ENCODE results near the gene GAN.

GAN gene

GRCh38 chr16:81365731-81366130, 51.0 kb downstream of the GAN start:
- no peak overlapping the region for H3K4me2 ChIP-seq (ENCODE audit: low read length)
- no peaks in the 10 kb centered on the region for H3K27me3 ChIP-seq (ENCODE audit: control insufficient read depth, insufficient read depth, low read length)
- peaks cover 27% of the 10 kb centered on the region for H3K36me3 ChIP-seq (ENCODE audit: insufficient read depth, low read length)
- H3K9ac ChIP-seq (ENCODE audit: low read depth, low read length): no peak overlapping the region
- no peak overlapping the region for H3K4me3 ChIP-seq (ENCODE audit: low read length)
- no peaks in the 10 kb centered on the region for H3K4me1 ChIP-seq (ENCODE audit: control insufficient read depth, insufficient read depth, low read length)
- no peaks in the 10 kb centered on the region for H3K9me3 ChIP-seq (replicated peaks; ENCODE audit: low read length)

DNA sequence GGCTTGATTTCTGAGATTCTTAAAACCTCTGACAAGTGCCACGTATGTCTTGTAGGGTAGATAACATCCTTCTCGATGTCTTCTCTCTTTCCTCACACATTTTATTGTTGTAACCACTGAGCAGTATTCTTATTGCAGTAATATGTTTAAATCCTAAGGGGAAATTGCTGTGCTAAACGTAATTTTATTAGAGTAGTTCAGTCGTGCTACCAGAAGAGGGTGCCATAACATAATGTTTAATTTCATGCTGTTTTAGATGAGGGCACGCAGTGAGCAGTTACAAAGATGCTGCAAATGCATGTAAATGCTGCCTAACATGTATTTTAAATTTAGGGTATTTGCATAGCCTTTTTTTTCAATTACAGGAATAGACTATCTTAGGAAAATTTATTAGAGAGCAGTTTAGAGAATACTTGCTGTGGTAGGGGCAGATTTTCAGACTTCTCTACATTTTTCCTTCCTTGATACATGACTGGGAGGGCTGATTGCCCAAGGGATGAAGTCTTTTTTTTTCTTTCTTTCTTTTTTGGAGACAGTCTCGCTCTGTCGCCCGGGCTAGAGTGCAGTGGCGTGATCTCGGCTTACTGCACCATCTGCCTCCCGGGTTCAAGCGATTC, 51.7 kb downstream of the GAN start:
- Histone ChIP-seq H3K9me3 (replicated peaks; ENCODE audit: low read length) (no peaks in the 10 kb centered on the region), H3K4me2 (ENCODE audit: low read length) (no peak overlapping the region), H3K4me3 (ENCODE audit: low read length) (no peak overlapping the region), H3K9ac (ENCODE audit: low read depth, low read length) (no peak overlapping the region), H3K4me1 (ENCODE audit: control insufficient read depth, insufficient read depth, low read length) (no peaks in the 10 kb centered on the region), H3K36me3 (ENCODE audit: insufficient read depth, low read length) (peaks cover 27% of the 10 kb centered on the region), H3K27me3 (ENCODE audit: control insufficient read depth, insufficient read depth, low read length) (no peaks in the 10 kb centered on the region)

DNA sequence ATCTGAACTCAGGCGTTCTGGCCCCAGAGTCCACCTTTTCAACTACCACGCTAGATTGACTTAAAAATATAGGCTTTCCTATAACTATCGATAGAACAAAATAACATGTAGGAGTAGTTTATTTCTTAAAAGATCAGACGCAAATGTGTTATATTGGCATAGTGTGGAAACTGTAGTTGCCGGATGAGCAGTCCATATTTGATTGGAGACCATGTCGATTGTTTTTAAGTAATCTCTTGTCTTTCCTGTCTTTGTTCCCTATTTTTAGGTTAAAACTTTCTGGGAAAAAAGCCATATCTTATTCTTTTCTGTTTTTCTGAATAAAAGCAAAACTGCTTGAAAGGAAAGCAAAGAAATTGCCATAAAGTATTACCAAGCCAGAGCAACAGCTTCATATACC, 53.1 kb downstream of the GAN start:
- peaks cover 28% of the 10 kb centered on the region for H3K36me3 ChIP-seq (ENCODE audit: insufficient read depth, low read length)
- no peaks in the 10 kb centered on the region for H3K4me1 ChIP-seq (ENCODE audit: control insufficient read depth, insufficient read depth, low read length)
- H3K4me2 ChIP-seq (ENCODE audit: low read length): no peak overlapping the region
- no peak overlapping the region for H3K9ac ChIP-seq (ENCODE audit: low read depth, low read length)
- no peaks in the 10 kb centered on the region for H3K9me3 ChIP-seq (replicated peaks; ENCODE audit: low read length)
- no peak overlapping the region for H3K4me3 ChIP-seq (ENCODE audit: low read length)
- H3K27me3 ChIP-seq (ENCODE audit: control insufficient read depth, insufficient read depth, low read length): no peaks in the 10 kb centered on the region

DNA sequence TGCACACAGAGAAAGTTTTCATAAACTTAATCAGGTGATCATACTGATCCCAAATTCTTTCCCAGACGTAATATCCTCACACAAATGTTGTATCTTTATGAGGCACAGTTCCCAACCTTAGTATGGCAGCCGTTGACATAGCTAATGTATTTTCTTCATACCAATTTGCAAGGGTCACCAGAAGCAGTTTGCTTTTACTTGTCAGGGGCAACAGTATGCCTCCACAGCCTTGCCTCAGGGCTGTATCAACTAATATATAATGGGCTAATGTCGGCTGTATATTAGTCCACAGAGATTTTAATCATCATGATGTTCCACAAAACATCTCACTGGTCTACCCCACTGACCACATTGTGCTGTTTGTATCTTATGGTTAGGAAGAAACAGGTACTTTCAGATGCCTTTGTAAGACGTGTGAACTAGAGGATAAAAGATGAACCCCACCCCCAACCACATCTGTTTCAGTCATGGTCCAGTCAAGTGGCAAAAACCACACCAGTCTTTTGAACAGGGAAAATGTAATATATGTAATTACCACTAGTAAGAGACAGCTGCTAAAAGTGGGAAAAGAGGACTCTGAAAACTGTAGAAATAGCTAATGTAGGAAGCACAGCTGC, 55.2 kb downstream of the GAN start:
- H3K36me3 ChIP-seq (ENCODE audit: insufficient read depth, low read length): peaks cover 20% of the 10 kb centered on the region
- no peaks in the 10 kb centered on the region for H3K9me3 ChIP-seq (replicated peaks; ENCODE audit: low read length)
- no peaks in the 10 kb centered on the region for H3K4me1 ChIP-seq (ENCODE audit: control insufficient read depth, insufficient read depth, low read length)
- H3K4me3 ChIP-seq (ENCODE audit: low read length): no peak overlapping the region
- no peak overlapping the region for H3K4me2 ChIP-seq (ENCODE audit: low read length)
- H3K9ac ChIP-seq (ENCODE audit: low read depth, low read length): no peak overlapping the region
- H3K27me3 ChIP-seq (ENCODE audit: control insufficient read depth, insufficient read depth, low read length): no peaks in the 10 kb centered on the region

- H3K4me3 ChIP-seq (ENCODE audit: low read length): no peak overlapping the region
- no peak overlapping the region for H3K9ac ChIP-seq (ENCODE audit: low read depth, low read length)
- H3K27me3 ChIP-seq (ENCODE audit: control insufficient read depth, insufficient read depth, low read length): no peaks in the 10 kb centered on the region
- H3K36me3 ChIP-seq (ENCODE audit: insufficient read depth, low read length): peaks cover 15% of the 10 kb centered on the region
- H3K9me3 ChIP-seq (replicated peaks; ENCODE audit: low read length): no peaks in the 10 kb centered on the region
- no peaks in the 10 kb centered on the region for H3K4me1 ChIP-seq (ENCODE audit: control insufficient read depth, insufficient read depth, low read length)
- no peak overlapping the region for H3K4me2 ChIP-seq (ENCODE audit: low read length)
These were observed 56.3 kb downstream of the GAN start for GRCh38 chr16:81371106-81371505.

DNA sequence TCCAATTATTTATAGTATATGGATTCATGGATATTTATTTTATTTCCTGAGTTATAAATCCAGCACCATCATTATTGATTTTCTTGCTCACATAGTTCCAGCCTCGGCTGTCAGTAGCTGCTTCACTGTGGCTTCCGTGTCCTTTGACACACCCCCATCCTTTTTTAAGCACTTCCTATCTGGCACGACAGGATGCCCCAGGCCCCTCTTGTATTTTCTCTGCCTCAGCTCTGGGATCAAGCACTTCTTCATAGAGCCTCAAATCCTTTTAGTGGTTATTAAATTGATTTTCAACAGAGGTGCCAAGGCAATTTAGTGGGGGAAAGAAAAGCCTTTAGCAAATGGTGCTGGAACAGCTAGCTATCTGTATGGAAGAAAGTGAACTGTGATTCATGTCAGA, 59.8 kb downstream of the GAN start:
- Histone ChIP-seq H3K9me3 (replicated peaks; ENCODE audit: low read length) (no peaks in the 10 kb centered on the region), H3K27me3 (ENCODE audit: control insufficient read depth, insufficient read depth, low read length) (no peaks in the 10 kb centered on the region), H3K9ac (ENCODE audit: low read depth, low read length) (no peak overlapping the region), H3K4me2 (ENCODE audit: low read length) (no peak overlapping the region), H3K4me1 (ENCODE audit: control insufficient read depth, insufficient read depth, low read length) (no peaks in the 10 kb centered on the region), H3K36me3 (ENCODE audit: insufficient read depth, low read length) (peaks cover 19% of the 10 kb centered on the region), H3K4me3 (ENCODE audit: low read length) (no peak overlapping the region)

GRCh38 chr16:81376880-81377279, 62.1 kb downstream of the GAN start:
- no peak overlapping the region for H3K4me2 ChIP-seq (ENCODE audit: low read length)
- no peaks in the 10 kb centered on the region for H3K27me3 ChIP-seq (ENCODE audit: control insufficient read depth, insufficient read depth, low read length)
- no peaks in the 10 kb centered on the region for H3K4me1 ChIP-seq (ENCODE audit: control insufficient read depth, insufficient read depth, low read length)
- H3K4me3 ChIP-seq (ENCODE audit: low read length): no peak overlapping the region
- no peak overlapping the region for H3K9ac ChIP-seq (ENCODE audit: low read depth, low read length)
- H3K36me3 ChIP-seq (ENCODE audit: insufficient read depth, low read length): peaks cover 19% of the 10 kb centered on the region
- H3K9me3 ChIP-seq (replicated peaks; ENCODE audit: low read length): no peaks in the 10 kb centered on the region

DNA sequence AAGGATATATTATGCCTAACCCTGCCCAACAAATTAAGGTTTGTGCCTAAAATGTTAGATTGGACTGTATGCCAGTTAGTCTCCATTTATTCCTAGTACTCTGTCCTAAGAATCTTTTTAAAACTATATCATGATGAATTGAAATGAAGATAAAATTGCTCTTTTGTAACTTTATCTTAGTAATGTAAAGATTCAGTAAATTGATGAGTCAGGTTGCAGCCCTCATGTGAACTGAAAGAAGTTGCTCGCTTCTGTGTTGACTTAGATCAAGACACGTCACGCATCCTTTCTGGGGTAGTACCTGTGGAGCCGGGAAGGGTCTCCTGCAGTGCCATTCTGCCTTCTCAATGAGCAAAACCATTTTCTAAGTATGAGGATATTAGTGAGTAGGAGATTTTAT, 63.3 kb downstream of the GAN start:
- Histone ChIP-seq H3K36me3 (ENCODE audit: insufficient read depth, low read length) (peaks cover 15% of the 10 kb centered on the region), H3K9me3 (replicated peaks; ENCODE audit: low read length) (no peaks in the 10 kb centered on the region), H3K4me3 (ENCODE audit: low read length) (no peak overlapping the region), H3K27me3 (ENCODE audit: control insufficient read depth, insufficient read depth, low read length) (no peaks in the 10 kb centered on the region), H3K4me1 (ENCODE audit: control insufficient read depth, insufficient read depth, low read length) (no peaks in the 10 kb centered on the region), H3K9ac (ENCODE audit: low read depth, low read length) (no peak overlapping the region), H3K4me2 (ENCODE audit: low read length) (no peak overlapping the region)

DNA sequence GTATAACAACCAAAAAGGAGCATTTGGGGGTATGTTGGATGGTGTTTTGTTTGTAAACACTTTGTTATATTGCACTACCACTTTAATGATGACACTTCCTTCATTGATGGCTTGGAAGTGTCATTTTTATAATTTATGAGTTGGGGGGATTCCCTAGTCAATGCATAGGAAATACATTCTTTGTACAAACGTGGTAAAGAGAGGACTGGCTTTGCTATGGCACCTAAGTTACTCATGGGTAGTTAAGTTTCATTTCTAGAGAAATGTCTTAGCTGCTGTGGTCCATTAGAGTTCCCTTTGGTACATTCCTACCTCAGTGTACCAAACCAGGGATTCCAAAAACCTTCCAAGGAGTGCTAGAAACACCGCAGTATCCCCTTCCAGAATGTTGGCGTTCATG, 66.2 kb downstream of the GAN start:
- Histone ChIP-seq H3K36me3 (ENCODE audit: insufficient read depth, low read length) (peaks cover 15% of the 10 kb centered on the region), H3K9me3 (replicated peaks; ENCODE audit: low read length) (no peaks in the 10 kb centered on the region), H3K9ac (ENCODE audit: low read depth, low read length) (no peak overlapping the region), H3K4me2 (ENCODE audit: low read length) (no peak overlapping the region), H3K4me3 (ENCODE audit: low read length) (no peak overlapping the region), H3K27me3 (ENCODE audit: control insufficient read depth, insufficient read depth, low read length) (no peaks in the 10 kb centered on the region), H3K4me1 (ENCODE audit: control insufficient read depth, insufficient read depth, low read length) (no peaks in the 10 kb centered on the region)

GRCh38 chr16:81384006-81384405, 69.2 kb downstream of the GAN start:
- H3K27me3 ChIP-seq (ENCODE audit: control insufficient read depth, insufficient read depth, low read length): no peaks in the 10 kb centered on the region
- no peaks in the 10 kb centered on the region for H3K4me1 ChIP-seq (ENCODE audit: control insufficient read depth, insufficient read depth, low read length)
- no peaks in the 10 kb centered on the region for H3K9me3 ChIP-seq (replicated peaks; ENCODE audit: low read length)
- peaks cover 3% of the 10 kb centered on the region for H3K36me3 ChIP-seq (ENCODE audit: insufficient read depth, low read length)
- H3K9ac ChIP-seq (ENCODE audit: low read depth, low read length): no peak overlapping the region
- no peak overlapping the region for H3K4me3 ChIP-seq (ENCODE audit: low read length)
- H3K4me2 ChIP-seq (ENCODE audit: low read length): no peak overlapping the region

DNA sequence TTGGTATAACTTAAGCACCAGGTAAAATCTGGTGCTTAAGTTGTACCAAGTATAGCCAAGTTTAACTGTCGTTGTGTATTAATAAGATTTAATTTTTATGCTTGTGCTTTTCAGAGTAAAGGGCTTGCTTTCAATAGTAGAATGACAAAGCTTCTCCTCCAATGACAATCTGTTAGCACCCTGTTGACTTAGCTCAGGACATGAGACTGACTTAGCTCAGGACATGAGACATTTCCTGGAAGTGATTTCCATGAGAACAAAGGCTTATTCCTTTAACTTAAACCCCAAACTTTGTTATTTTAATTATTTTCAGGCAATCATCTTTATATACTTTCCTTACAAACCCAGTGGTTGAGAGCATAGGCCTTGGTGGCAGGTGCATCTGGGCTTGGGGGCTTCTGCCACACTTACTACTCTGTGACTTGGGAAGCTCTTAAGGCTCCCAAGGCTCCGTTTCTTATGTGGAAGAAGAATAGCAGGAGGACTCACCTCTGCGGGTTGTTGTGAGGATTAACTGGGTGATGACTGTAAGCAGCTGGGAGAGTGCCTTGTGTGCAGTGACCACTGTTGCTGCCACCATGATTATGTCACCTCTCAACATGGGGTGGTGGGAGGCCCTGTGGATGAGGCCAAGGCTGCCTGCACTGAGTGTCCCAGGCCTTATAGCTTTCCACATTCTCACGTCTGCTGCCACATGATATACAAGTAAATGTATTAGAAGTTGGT, 70.4 kb downstream of the GAN start:
- Histone ChIP-seq H3K4me3 (ENCODE audit: low read length) (no peak overlapping the region), H3K4me2 (ENCODE audit: low read length) (no peak overlapping the region), H3K4me1 (ENCODE audit: control insufficient read depth, insufficient read depth, low read length) (no peaks in the 10 kb centered on the region), H3K36me3 (ENCODE audit: insufficient read depth, low read length) (peaks cover 3% of the 10 kb centered on the region), H3K9me3 (replicated peaks; ENCODE audit: low read length) (no peaks in the 10 kb centered on the region), H3K9ac (ENCODE audit: low read depth, low read length) (no peak overlapping the region), H3K27me3 (ENCODE audit: control insufficient read depth, insufficient read depth, low read length) (no peaks in the 10 kb centered on the region)

GRCh38 chr16:81388357-81388756, 73.6 kb downstream of the GAN start:
- no peak overlapping the region for H3K4me2 ChIP-seq (ENCODE audit: low read length)
- H3K4me3 ChIP-seq (ENCODE audit: low read length): no peak overlapping the region
- peaks cover 3% of the 10 kb centered on the region for H3K36me3 ChIP-seq (ENCODE audit: insufficient read depth, low read length)
- H3K9me3 ChIP-seq (replicated peaks; ENCODE audit: low read length): no peaks in the 10 kb centered on the region
- H3K27me3 ChIP-seq (ENCODE audit: control insufficient read depth, insufficient read depth, low read length): no peaks in the 10 kb centered on the region
- H3K9ac ChIP-seq (ENCODE audit: low read depth, low read length): no peak overlapping the region
- no peaks in the 10 kb centered on the region for H3K4me1 ChIP-seq (ENCODE audit: control insufficient read depth, insufficient read depth, low read length)

Data from skeletal muscle satellite cell (primary cell).